Loucy (cell line): Measurements from ENCODE around the gene CCDC3.

Experiments
- H2AFZ ChIP-seq: fragments of 200-600 bp; sonication (generic); 2 replicates; pipeline ENCODE4 v1.6.0; 2016; ENCODE audit warnings: antibody characterized with exemption, mild to moderate bottlenecking, low read length, moderate library complexity
- H3F3A ChIP-seq: fragments of 200-600 bp; 2 replicates; pipeline ENCODE4 v1.6.0; 2016; ENCODE audit warnings: antibody characterized with exemption, low read depth, mild to moderate bottlenecking
- H3K27me3 ChIP-seq: fragments of 200-600 bp; sonication (generic); 2 replicates; pipeline ENCODE4 v1.6.1; 2014; ENCODE audit warnings: low read length, mild to moderate bottlenecking; ENCODE audit not compliant: insufficient read depth, poor library complexity, severe bottlenecking
- H3K36me3 ChIP-seq: fragments of 200-600 bp; sonication (generic); 2 replicates; pipeline ENCODE4 v1.6.1; 2016; ENCODE audit warnings: low read length; ENCODE audit not compliant: insufficient read depth
- H3K4me1 ChIP-seq: fragments of 200-600 bp; sonication (generic); 2 replicates; pipeline ENCODE4 v1.5.1; 2014; ENCODE audit warnings: low read length, mild to moderate bottlenecking; ENCODE audit not compliant: insufficient read depth, poor library complexity, severe bottlenecking
- H3K4me2 ChIP-seq: fragments of 200-600 bp; sonication (generic); 2 replicates; pipeline ENCODE4 v1.6.0; 2014; ENCODE audit warnings: antibody characterized with exemption, low read length, low read depth, mild to moderate bottlenecking; ENCODE audit not compliant: poor library complexity, severe bottlenecking
- H3K4me3 ChIP-seq: fragments of 200-600 bp; sonication (generic); 2 replicates; pipeline ENCODE4 v1.5.1; 2014; ENCODE audit warnings: low read length, mild to moderate bottlenecking, mixed read lengths; ENCODE audit not compliant: poor library complexity, severe bottlenecking
- H3K79me2 ChIP-seq: fragments of 200-600 bp; sonication (generic); 2 replicates; pipeline ENCODE4 v1.6.1; 2014; ENCODE audit warnings: low read length; ENCODE audit not compliant: insufficient read depth
- H3K9ac ChIP-seq: fragments of 200-600 bp; sonication (generic); 2 replicates; pipeline ENCODE4 v1.6.0; 2014; ENCODE audit warnings: mild to moderate bottlenecking, low read depth, low read length, moderate library complexity; ENCODE audit not compliant: poor library complexity, severe bottlenecking
- H3K9me2 ChIP-seq: fragments of 200-600 bp; sonication (generic); replicated peaks from 2 replicates; pipeline ENCODE4 v1.6.1; 2016; ENCODE audit warnings: low read depth, low read length, mixed read lengths
- H3K9me3 ChIP-seq: fragments of 200-600 bp; sonication (generic); 2 replicates; pipeline ENCODE4 v1.6.1; 2014; ENCODE audit warnings: mild to moderate bottlenecking, antibody characterized with exemption, low read length, low read depth; ENCODE audit not compliant: insufficient read depth
- H4K20me1 ChIP-seq: fragments of 200-600 bp; sonication (generic); 2 replicates; pipeline ENCODE4 v1.6.0; 2014; ENCODE audit warnings: antibody characterized with exemption, low read length, mild to moderate bottlenecking; ENCODE audit not compliant: insufficient read depth, poor library complexity, severe bottlenecking
- EZH2phosphoT487 ChIP-seq: fragments of 200-600 bp; IDR thresholded peaks from 2 replicates; pipeline ENCODE4 v1.6.1; 2018; ENCODE audit warnings: antibody characterized with exemption, mild to moderate bottlenecking, moderate library complexity, borderline replicate concordance
- TF ChIP-seq, protein P1 (sequence below): fragments of 200-600 bp; sonication (generic); conservative IDR thresholded peaks from 2 replicates; pipeline ENCODE4 v1.5.1; 2014; ENCODE audit warnings: mild to moderate bottlenecking, antibody characterized with exemption, low read length

CCDC3 gene

DNA sequence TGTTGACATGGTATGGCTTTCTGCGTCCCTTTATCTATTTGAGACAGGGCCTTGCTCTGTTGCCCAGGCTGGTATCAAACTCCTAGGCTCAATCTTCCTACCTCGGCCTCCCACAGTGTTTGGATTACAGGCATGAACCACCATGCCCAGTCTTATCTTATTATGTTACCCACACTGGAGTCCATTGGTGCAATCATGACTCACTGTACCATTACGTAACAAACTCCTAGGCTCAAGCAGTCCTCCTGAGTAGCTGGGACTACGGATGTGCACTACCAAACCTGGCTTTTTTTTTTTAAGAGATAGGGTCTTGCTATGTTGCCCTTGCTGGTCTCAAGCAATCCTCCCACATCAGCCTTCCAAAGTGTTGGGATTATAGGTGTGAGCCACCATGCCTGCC lies 66.7 kb downstream of the CCDC3 start:
- Histone ChIP-seq H3K4me3 (no peak overlapping the region), H3K9ac (no peak overlapping the region), H3K79me2 (no peaks in the 10 kb centered on the region), H2AFZ (no peak overlapping the region), H4K20me1 (no peaks in the 10 kb centered on the region), H3K4me1 (no peaks in the 10 kb centered on the region), H3K36me3 (no peaks in the 10 kb centered on the region), H3K9me2 (no peaks in the 10 kb centered on the region), H3F3A (no peaks in the 10 kb centered on the region), H3K27me3 (no peaks in the 10 kb centered on the region), H3K9me3 (no peaks in the 10 kb centered on the region), H3K4me2 (no peak overlapping the region)
- TF ChIP-seq, protein P1, sequence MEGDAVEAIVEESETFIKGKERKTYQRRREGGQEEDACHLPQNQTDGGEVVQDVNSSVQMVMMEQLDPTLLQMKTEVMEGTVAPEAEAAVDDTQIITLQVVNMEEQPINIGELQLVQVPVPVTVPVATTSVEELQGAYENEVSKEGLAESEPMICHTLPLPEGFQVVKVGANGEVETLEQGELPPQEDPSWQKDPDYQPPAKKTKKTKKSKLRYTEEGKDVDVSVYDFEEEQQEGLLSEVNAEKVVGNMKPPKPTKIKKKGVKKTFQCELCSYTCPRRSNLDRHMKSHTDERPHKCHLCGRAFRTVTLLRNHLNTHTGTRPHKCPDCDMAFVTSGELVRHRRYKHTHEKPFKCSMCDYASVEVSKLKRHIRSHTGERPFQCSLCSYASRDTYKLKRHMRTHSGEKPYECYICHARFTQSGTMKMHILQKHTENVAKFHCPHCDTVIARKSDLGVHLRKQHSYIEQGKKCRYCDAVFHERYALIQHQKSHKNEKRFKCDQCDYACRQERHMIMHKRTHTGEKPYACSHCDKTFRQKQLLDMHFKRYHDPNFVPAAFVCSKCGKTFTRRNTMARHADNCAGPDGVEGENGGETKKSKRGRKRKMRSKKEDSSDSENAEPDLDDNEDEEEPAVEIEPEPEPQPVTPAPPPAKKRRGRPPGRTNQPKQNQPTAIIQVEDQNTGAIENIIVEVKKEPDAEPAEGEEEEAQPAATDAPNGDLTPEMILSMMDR, result no peak
- no peak for TF ChIP-seq EZH2phosphoT487

DNA sequence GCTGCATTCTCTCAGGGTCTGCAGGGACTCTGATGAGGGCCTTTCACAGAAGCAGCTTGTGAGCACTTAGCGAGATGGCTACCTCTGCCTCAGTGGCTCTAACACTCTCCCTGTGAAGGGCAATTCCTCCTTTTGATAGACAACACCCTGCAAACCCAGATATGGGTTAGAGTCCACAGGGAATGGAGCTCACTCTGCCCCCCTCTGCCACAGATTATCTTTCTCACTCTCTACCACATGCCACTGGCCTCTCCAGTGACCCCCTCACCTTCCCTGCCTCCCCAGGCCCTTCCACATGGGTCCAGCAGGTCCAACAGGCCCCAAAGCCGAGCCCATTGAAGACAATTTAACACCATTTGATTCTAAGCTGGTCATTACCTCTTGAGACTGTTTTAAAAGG lies 72.1 kb downstream of the CCDC3 start:
- Histone ChIP-seq H3K9ac (no peak overlapping the region), H3K4me2 (no peak overlapping the region), H4K20me1 (no peaks in the 10 kb centered on the region), H3K9me2 (no peaks in the 10 kb centered on the region; the same call in 1 of the 2 replicates), H3K4me3 (no peak overlapping the region), H3K4me1 (no peaks in the 10 kb centered on the region), H3K9me3 (no peaks in the 10 kb centered on the region), H3F3A (no peaks in the 10 kb centered on the region), H2AFZ (no peak overlapping the region), H3K27me3 (no peaks in the 10 kb centered on the region), H3K79me2 (no peaks in the 10 kb centered on the region), H3K36me3 (no peaks in the 10 kb centered on the region)
- no peak for TF ChIP-seq EZH2phosphoT487

DNA sequence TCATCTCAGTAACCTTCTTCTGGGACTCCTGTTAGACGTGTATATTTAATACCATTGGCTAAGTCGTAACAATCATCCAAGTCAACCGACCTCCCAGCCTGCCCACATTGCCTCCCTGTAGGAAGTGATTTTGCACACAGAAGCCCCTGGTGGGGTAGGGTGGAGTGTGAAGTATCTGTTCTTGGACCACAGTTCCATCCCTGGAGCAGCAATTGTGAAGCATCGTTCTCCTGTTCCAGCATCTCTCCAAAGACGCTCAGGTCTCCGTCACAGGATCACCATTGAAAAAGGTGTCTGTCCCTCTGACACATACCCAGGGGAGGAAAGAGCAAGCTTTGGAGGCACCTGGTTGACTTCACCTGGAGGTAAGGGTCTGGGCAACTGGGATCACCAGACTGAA lies 72.9 kb downstream of the CCDC3 start:
- Histone ChIP-seq H2AFZ (no peak overlapping the region), H3K36me3 (no peaks in the 10 kb centered on the region), H3K9ac (no peak overlapping the region), H4K20me1 (no peaks in the 10 kb centered on the region), H3F3A (no peaks in the 10 kb centered on the region), H3K27me3 (no peaks in the 10 kb centered on the region), H3K9me2 (no peaks in the 10 kb centered on the region; the same call in 1 of the 2 replicates), H3K9me3 (no peaks in the 10 kb centered on the region), H3K4me1 (no peaks in the 10 kb centered on the region), H3K79me2 (no peaks in the 10 kb centered on the region), H3K4me2 (no peak overlapping the region), H3K4me3 (no peak overlapping the region)
- no peak for TF ChIP-seq EZH2phosphoT487
- TF ChIP-seq, protein P1, result no peak

DNA sequence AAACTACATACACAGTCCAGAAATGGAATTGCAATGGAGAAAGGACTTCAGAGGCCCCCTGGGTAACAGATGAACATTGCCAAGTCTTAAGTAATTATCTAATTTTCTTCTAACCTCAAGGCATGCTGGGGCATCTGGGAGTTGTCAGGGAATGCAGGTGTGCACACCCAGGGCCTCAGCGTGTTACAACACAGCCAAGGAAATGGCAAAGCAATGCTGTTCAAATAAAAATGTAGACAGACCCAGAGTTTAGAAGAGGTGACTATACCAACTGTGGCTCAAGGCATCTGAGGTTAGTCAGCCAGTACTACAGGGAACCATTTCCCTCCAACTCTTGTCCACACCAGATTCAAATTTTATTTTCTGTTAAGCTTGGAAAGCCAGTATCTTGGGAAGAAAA lies 73.6 kb downstream of the CCDC3 start:
- H2AFZ ChIP-seq, result no peak overlapping the region
- no peaks in the 10 kb centered on the region for H3K27me3 ChIP-seq
- no peak overlapping the region for H3K4me3 ChIP-seq
- H3K4me2 ChIP-seq, result no peak overlapping the region
- no peaks in the 10 kb centered on the region; the same call in 1 of the 2 replicates for H3K9me2 ChIP-seq
- no peaks in the 10 kb centered on the region for H3K4me1 ChIP-seq
- no peaks in the 10 kb centered on the region for H3K36me3 ChIP-seq
- H3K9ac ChIP-seq, result no peak overlapping the region
- H3K79me2 ChIP-seq, result no peaks in the 10 kb centered on the region
- no peaks in the 10 kb centered on the region for H3K9me3 ChIP-seq
- TF ChIP-seq, protein P1, result no peak
- no peak for TF ChIP-seq EZH2phosphoT487
- H3F3A ChIP-seq, result no peaks in the 10 kb centered on the region
- no peaks in the 10 kb centered on the region for H4K20me1 ChIP-seq
